ENCODE results near the gene ATL3. TPM values are rescaled to one million over a fixed set of nuclear protein-coding genes. Genes with fewer than 3 reads are reported as not detected.

The ATL3 gene
- total RNA-seq, 1 experiment from 2014 or later: 98.3 TPM

GRCh38 chr11:63672156-63672463 lies 934 bp upstream of the ATL3 start:
- peaks cover 48% of the 10 kb centered on the region for H3F3A ChIP-seq (ENCODE audit: insufficient read depth, low read depth)
- peaks cover 33% of the 10 kb centered on the region for H3K79me2 ChIP-seq (ENCODE audit: low read depth)
- BruUV-seq (replicated peaks): TSS peak; percentile 18
- H3K27me3 ChIP-seq (ENCODE audit: insufficient read depth, low read depth): no peaks in the 10 kb centered on the region
- no peak overlapping the region for H3K4me3 ChIP-seq
- H3K36me3 ChIP-seq (ENCODE audit: low read depth): no peaks in the 10 kb centered on the region
- no peaks in the 10 kb centered on the region for H3K9me2 ChIP-seq (ENCODE audit: insufficient read depth)
- intact Hi-C loops (cut with micrococcal nuclease; ENCODE audit: unreplicated experiment): loop anchor here (5.0 to 10.0 kb wide), 3 partner anchors 65 to 263 kb away; partner anchors contain the start of gene NAA40
- no peak overlapping the region for H3K27ac ChIP-seq
- H2AFZ ChIP-seq: no peak overlapping the region; the same call in 1 of the 2 replicates
- TF ChIP-seq CTCF (conservative IDR thresholded peaks at IDR 0.05) (no peak), EZH2 (IDR thresholded peaks at IDR 0.05; ENCODE audit: low read depth) (no peak)
- H4K20me1 ChIP-seq (ENCODE audit: insufficient read depth): peaks cover 10% of the 10 kb centered on the region
- peaks cover 41% of the 10 kb centered on the region for H3K4me1 ChIP-seq (replicated peaks; ENCODE audit: insufficient read depth)
- POLR2A ChIA-PET (ENCODE audit: unreplicated experiment): no interaction called here
- H3K9me3 ChIP-seq (ENCODE audit: insufficient read depth, low read depth): no peaks in the 10 kb centered on the region
- CTCF ChIA-PET: interaction anchor here (0.9 kb wide), 1 partner anchor 9 kb away, joined by 3 read pairs; the partner anchor contains the start of gene RTN3
- peak in 1 of 2 experiments; percentile 10 for DNase-seq
- H3K4me2 ChIP-seq: peak overlapping the region; percentile 97; the same call in 1 of the 2 replicates

GRCh38 chr11:63670433-63671321 lies 499 bp downstream of the ATL3 start:
- H3F3A ChIP-seq (ENCODE audit: insufficient read depth, low read depth): peaks cover 53% of the 10 kb centered on the region
- POLR2A ChIA-PET (ENCODE audit: unreplicated experiment): interaction anchor here (0.8 kb wide), 1 partner anchor 749 kb away, joined by 3 read pairs; no protein-coding TSS in a partner anchor
- peak overlapping the region; percentile 97 for H3K4me2 ChIP-seq
- peaks cover 3% of the 10 kb centered on the region; the same call in 1 of the 2 replicates for H3K36me3 ChIP-seq (ENCODE audit: low read depth)
- H3K79me2 ChIP-seq (ENCODE audit: low read depth): peaks cover 47% of the 10 kb centered on the region
- no peaks in the 10 kb centered on the region for H3K27me3 ChIP-seq (ENCODE audit: insufficient read depth, low read depth)
- H4K20me1 ChIP-seq (ENCODE audit: insufficient read depth): peaks cover 10% of the 10 kb centered on the region
- no TSS peak for BruUV-seq (replicated peaks)
- intact Hi-C loops (cut with micrococcal nuclease; ENCODE audit: unreplicated experiment): loop anchor here (1.0 to 10.0 kb wide), 4 partner anchors 11 to 264 kb away; partner anchors contain the start of genes NAA40 and RTN3
- no peaks in the 10 kb centered on the region for H3K9me3 ChIP-seq (ENCODE audit: insufficient read depth, low read depth)
- no peak for TF ChIP-seq EZH2 (IDR thresholded peaks at IDR 0.05; ENCODE audit: low read depth)
- peak; percentile 52 for TF ChIP-seq CTCF (conservative IDR thresholded peaks at IDR 0.05)
- no peaks in the 10 kb centered on the region for H3K9me2 ChIP-seq (ENCODE audit: insufficient read depth)
- peak overlapping the region; percentile 93 for H3K4me3 ChIP-seq
- H3K27ac ChIP-seq: peak overlapping the region; percentile 63
- H3K4me1 ChIP-seq (replicated peaks; ENCODE audit: insufficient read depth): peaks cover 51% of the 10 kb centered on the region
- peak; percentile 42 to 59 for DNase-seq
- H2AFZ ChIP-seq: peak overlapping the region; percentile 92
- CTCF ChIA-PET: interaction anchor here (0.6 to 1.2 kb wide), 6 partner anchors 10 to 748 kb away, joined by 3 to 6 read pairs (median 4); no protein-coding TSS in a partner anchor

GRCh38 chr11:63670096-63670432 lies 1.1 kb downstream of the ATL3 start:
- TF ChIP-seq CTCF (conservative IDR thresholded peaks at IDR 0.05) (no peak), EZH2 (IDR thresholded peaks at IDR 0.05; ENCODE audit: low read depth) (no peak)
- Histone ChIP-seq H3K4me1 (replicated peaks; ENCODE audit: insufficient read depth) (peaks cover 51% of the 10 kb centered on the region), H4K20me1 (ENCODE audit: insufficient read depth) (peaks cover 10% of the 10 kb centered on the region), H3K27me3 (ENCODE audit: insufficient read depth, low read depth) (no peaks in the 10 kb centered on the region), H3K4me3 (peak overlapping the region; percentile 93), H3K79me2 (ENCODE audit: low read depth) (peaks cover 53% of the 10 kb centered on the region), H2AFZ (peak overlapping the region; percentile 92), H3K27ac (peak overlapping the region; percentile 63), H3F3A (ENCODE audit: insufficient read depth, low read depth) (peaks cover 53% of the 10 kb centered on the region), H3K9me2 (ENCODE audit: insufficient read depth) (no peaks in the 10 kb centered on the region), H3K9me3 (ENCODE audit: insufficient read depth, low read depth) (no peaks in the 10 kb centered on the region), H3K4me2 (peak overlapping the region; percentile 97), H3K36me3 (ENCODE audit: low read depth) (peaks cover 3% of the 10 kb centered on the region; the same call in 1 of the 2 replicates)
- POLR2A ChIA-PET (ENCODE audit: unreplicated experiment): interaction anchor here (0.6 kb wide), 1 partner anchor 11 kb away, joined by 3 read pairs; no protein-coding TSS in a partner anchor
- intact Hi-C loops (cut with micrococcal nuclease; ENCODE audit: unreplicated experiment): loop anchor here (1.0 to 10.0 kb wide), 4 partner anchors 11 to 265 kb away; partner anchors contain the start of genes NAA40 and RTN3
- CTCF ChIA-PET: interaction anchor here (1.0 to 1.2 kb wide), 2 partner anchors 10 to 13 kb away, joined by 3 to 4 read pairs; no protein-coding TSS in a partner anchor
- DNase-seq: peak in 1 of 2 experiments; percentile 34
- BruUV-seq (replicated peaks): no TSS peak

Measured in PC-9 (cell line).